ENCODE measurements around the gene ELFN2.
A peak's percentile ranks its signal among the peaks of the same experiment; 100 is the strongest.

Gene ELFN2

DNA sequence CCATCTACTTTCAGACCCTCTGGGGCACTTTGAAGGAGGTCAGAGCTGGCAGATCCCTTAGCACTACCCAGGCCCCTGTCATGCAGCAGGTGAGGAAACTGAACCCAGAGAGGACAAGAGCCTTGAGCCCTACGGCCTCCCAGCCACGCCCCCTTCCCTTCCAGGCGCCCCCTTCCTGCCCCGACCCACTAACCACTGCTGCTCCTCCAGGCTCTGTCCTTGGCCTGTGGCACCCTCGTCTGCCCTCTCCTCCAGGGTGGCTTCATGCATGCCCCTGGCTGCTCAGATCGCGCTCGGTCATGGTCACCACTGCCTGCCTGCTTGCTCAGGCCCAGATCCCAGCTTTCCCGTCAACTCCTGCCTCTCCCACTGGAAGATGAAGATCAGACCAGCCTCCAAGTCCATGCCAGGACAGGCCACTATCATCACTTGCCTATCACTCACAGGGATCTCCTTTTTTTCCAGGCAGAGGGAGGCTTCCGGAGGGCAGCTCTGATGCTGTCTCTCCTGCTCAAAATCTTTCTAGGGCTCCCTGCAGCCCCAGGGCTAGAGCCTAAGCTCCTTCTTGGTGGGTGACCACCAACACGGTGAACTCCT, 30.7 kb downstream of the ELFN2 start (continued):
- TF ChIP-seq, protein P1, sequence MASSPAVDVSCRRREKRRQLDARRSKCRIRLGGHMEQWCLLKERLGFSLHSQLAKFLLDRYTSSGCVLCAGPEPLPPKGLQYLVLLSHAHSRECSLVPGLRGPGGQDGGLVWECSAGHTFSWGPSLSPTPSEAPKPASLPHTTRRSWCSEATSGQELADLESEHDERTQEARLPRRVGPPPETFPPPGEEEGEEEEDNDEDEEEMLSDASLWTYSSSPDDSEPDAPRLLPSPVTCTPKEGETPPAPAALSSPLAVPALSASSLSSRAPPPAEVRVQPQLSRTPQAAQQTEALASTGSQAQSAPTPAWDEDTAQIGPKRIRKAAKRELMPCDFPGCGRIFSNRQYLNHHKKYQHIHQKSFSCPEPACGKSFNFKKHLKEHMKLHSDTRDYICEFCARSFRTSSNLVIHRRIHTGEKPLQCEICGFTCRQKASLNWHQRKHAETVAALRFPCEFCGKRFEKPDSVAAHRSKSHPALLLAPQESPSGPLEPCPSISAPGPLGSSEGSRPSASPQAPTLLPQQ (tag by site-specific recombination; IDR thresholded peaks at IDR 0.05), result no peak
- TF ChIP-seq, protein P2, sequence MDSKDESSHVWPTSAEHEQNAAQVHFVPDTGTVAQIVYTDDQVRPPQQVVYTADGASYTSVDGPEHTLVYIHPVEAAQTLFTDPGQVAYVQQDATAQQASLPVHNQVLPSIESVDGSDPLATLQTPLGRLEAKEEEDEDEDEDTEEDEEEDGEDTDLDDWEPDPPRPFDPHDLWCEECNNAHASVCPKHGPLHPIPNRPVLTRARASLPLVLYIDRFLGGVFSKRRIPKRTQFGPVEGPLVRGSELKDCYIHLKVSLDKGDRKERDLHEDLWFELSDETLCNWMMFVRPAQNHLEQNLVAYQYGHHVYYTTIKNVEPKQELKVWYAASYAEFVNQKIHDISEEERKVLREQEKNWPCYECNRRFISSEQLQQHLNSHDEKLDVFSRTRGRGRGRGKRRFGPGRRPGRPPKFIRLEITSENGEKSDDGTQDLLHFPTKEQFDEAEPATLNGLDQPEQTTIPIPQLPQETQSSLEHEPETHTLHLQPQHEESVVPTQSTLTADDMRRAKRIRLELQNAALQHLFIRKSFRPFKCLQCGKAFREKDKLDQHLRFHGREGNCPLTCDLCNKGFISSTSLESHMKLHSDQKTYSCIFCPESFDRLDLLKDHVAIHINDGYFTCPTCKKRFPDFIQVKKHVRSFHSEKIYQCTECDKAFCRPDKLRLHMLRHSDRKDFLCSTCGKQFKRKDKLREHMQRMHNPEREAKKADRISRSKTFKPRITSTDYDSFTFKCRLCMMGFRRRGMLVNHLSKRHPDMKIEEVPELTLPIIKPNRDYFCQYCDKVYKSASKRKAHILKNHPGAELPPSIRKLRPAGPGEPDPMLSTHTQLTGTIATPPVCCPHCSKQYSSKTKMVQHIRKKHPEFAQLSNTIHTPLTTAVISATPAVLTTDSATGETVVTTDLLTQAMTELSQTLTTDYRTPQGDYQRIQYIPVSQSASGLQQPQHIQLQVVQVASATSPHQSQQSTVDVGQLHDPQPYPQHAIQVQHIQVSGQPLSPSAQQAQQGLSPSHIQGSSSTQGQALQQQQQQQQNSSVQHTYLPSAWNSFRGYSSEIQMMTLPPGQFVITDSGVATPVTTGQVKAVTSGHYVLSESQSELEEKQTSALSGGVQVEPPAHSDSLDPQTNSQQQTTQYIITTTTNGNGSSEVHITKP (tag by site-specific recombination; IDR thresholded peaks at IDR 0.05), result no peak
- TF ChIP-seq ZNF302 (tag by site-specific recombination; IDR thresholded peaks at IDR 0.05; ENCODE audit: low read depth) (no peak), ZNF558 (tag by site-specific recombination; IDR thresholded peaks at IDR 0.05) (no peak), ZNF791 (tag by site-specific recombination; IDR thresholded peaks at IDR 0.05) (no peak), KLF1 (tag by site-specific recombination; IDR thresholded peaks at IDR 0.05) (no peak), ZNF521 (tag by site-specific recombination; IDR thresholded peaks at IDR 0.05) (no peak), ZNF660 (tag by site-specific recombination; IDR thresholded peaks at IDR 0.05) (no peak), ZNF670 (tag by site-specific recombination; IDR thresholded peaks at IDR 0.05; ENCODE audit: low read depth) (no peak), ZNF292 (tag by site-specific recombination; IDR thresholded peaks at IDR 0.05; ENCODE audit: borderline replicate concordance, low read depth) (no peak)
- TF ChIP-seq, protein P3, sequence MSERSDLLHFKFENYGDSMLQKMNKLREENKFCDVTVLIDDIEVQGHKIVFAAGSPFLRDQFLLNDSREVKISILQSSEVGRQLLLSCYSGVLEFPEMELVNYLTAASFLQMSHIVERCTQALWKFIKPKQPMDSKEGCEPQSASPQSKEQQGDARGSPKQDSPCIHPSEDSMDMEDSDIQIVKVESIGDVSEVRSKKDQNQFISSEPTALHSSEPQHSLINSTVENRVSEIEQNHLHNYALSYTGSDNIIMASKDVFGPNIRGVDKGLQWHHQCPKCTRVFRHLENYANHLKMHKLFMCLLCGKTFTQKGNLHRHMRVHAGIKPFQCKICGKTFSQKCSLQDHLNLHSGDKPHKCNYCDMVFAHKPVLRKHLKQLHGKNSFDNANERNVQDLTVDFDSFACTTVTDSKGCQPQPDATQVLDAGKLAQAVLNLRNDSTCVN (tag by site-specific recombination; optimal IDR thresholded peaks at IDR 0.05), result no peak
- TF ChIP-seq, protein P4, sequence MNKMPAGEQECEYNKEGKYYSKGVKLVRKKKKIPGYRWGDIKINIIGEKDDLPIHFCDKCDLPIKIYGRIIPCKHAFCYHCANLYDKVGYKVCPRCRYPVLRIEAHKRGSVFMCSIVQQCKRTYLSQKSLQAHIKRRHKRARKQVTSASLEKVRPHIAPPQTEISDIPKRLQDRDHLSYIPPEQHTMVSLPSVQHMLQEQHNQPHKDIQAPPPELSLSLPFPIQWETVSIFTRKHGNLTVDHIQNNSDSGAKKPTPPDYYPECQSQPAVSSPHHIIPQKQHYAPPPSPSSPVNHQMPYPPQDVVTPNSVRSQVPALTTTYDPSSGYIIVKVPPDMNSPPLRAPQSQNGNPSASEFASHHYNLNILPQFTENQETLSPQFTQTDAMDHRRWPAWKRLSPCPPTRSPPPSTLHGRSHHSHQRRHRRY (tag by site-specific recombination; IDR thresholded peaks at IDR 0.05), result no peak
- TF ChIP-seq, protein P5, sequence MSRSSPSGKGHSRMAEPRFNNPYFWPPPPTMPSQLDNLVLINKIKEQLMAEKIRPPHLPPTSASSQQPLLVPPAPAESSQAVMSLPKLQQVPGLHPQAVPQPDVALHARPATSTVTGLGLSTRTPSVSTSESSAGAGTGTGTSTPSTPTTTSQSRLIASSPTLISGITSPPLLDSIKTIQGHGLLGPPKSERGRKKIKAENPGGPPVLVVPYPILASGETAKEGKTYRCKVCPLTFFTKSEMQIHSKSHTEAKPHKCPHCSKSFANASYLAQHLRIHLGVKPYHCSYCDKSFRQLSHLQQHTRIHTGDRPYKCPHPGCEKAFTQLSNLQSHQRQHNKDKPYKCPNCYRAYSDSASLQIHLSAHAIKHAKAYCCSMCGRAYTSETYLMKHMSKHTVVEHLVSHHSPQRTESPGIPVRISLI (tag by site-specific recombination; IDR thresholded peaks at IDR 0.05), result no peak

DNA sequence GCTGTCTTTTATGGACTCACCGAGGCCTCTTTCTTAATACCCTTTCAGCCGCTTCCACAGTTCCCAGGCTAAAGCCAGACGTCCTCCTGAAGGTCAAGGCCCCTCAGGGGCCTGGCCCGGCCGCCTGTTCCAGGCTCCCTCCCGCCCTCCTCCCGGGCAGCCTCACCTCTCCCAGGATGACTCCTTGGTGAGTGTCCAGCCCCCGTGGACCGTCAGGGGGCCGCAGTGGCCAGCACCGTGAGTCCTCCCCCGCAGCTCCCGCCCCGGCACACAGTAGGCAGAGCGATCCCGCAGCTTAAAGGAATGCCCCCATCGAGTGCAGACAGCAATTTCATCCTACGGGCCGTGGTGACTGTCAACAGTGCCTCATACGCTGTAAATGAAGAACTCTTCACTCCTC, 32.9 kb downstream of the ELFN2 start:
- Histone ChIP-seq H3K9me3 (ENCODE audit: control insufficient read depth, insufficient read depth, low read depth, low read length) (no peaks in the 10 kb centered on the region), H3K4me3 (ENCODE audit: low read depth, low read length) (no peak overlapping the region), H3K4me1 (ENCODE audit: control insufficient read depth, insufficient read depth, low read length) (no peaks in the 10 kb centered on the region), H3K27ac (ENCODE audit: extremely low read depth, low read depth, low read length) (no peak overlapping the region), H3K36me3 (ENCODE audit: control insufficient read depth in 2 of 2, insufficient read depth in 1 of 2, low read length in 2 of 2) (no peaks in the 10 kb centered on the region)
- TF ChIP-seq EGR2 (tag by site-specific recombination; IDR thresholded peaks at IDR 0.05; ENCODE audit: low read depth) (peak; percentile 16; the same call in 1 of the 2 replicates), ZNF174 (tag by site-specific recombination; IDR thresholded peaks at IDR 0.05) (no peak)
- ChIA-PET CTCF (interaction anchor here (0.6 kb wide), 1 partner anchor 164 kb away, joined by 3 read pairs; no protein-coding TSS in a partner anchor), POLR2A (no interaction called here)
